Fibroblast of lung (primary cell): ENCODE results near the gene MRPS2. TPM values are rescaled to one million over a fixed set of nuclear protein-coding genes. Genes with fewer than 3 reads are reported as not detected.
"Not testable (repeated sequence)": the region's sequence is repeated elsewhere in the genome, so short reads cannot be mapped to it uniquely, and the experiment has no call there.

ENCODE experiments used
- DNase-seq, 2 donors: peaks; one replicate each; pipeline versions ENCODE4 v3.0.0 to v3.0.0-alpha.2; 2010; ENCODE audit warnings: low read depth in 2 of 2
- H2AFZ ChIP-seq: 2 replicates; pipeline ENCODE4 v1.5.1; 2012; ENCODE audit warnings: low read length, control low read depth, inconsistent platforms
- H3K27ac ChIP-seq: 2 replicates; pipeline ENCODE4 v1.5.1; 2011; ENCODE audit warnings: low read length, control low read depth; ENCODE audit not compliant: insufficient read depth
- H3K27me3 ChIP-seq: 2 replicates; pipeline ENCODE4 v1.5.1; 2011; ENCODE audit warnings: mild to moderate bottlenecking, low read length; ENCODE audit not compliant: control insufficient read depth, insufficient read depth
- H3K36me3 ChIP-seq: 2 replicates; pipeline ENCODE4 v1.5.1; 2011; ENCODE audit warnings: low read length; ENCODE audit not compliant: control insufficient read depth, insufficient read depth
- H3K4me1 ChIP-seq: 2 replicates; pipeline ENCODE4 v1.5.1; 2011; ENCODE audit warnings: low read length; ENCODE audit not compliant: control insufficient read depth, insufficient read depth; ENCODE audit errors: extremely low read depth
- H3K4me2 ChIP-seq: 2 replicates; pipeline ENCODE4 v1.5.1; 2011; ENCODE audit warnings: low read length, control low read depth; ENCODE audit not compliant: insufficient read depth; ENCODE audit errors: extremely low read depth
- H3K4me3 ChIP-seq, 4 experiments: fragments of 200-600 bp in 1 of 4; sonication (generic) in 1 of 4; replicated peaks in 1 of 4; 2 replicates each; pipeline ENCODE4 v1.5.1; 2011 to 2016; ENCODE audit warnings: low read length in 4 of 4, low read depth in 3 of 4, mild to moderate bottlenecking in 3 of 4, control low read depth in 2 of 4, inconsistent platforms in 1 of 4, mixed read lengths in 1 of 4; ENCODE audit not compliant: insufficient read depth in 1 of 4; ENCODE audit errors: control extremely low read depth in 1 of 4
- H3K79me2 ChIP-seq: 2 replicates; pipeline ENCODE4 v1.5.1; 2012; ENCODE audit warnings: mild to moderate bottlenecking, low read length, inconsistent platforms; ENCODE audit not compliant: control insufficient read depth, insufficient read depth
- H3K9ac ChIP-seq: 2 replicates; pipeline ENCODE4 v1.5.1; 2011; ENCODE audit warnings: mild to moderate bottlenecking, low read length, control low read depth; ENCODE audit not compliant: insufficient read depth
- H3K9me3 ChIP-seq: 2 replicates; pipeline ENCODE4 v1.5.1; 2012; ENCODE audit warnings: low read depth, low read length; ENCODE audit not compliant: control insufficient read depth, insufficient read depth
- H4K20me1 ChIP-seq: 2 replicates; pipeline ENCODE4 v1.5.1; 2011; ENCODE audit warnings: low read length; ENCODE audit not compliant: control insufficient read depth, insufficient read depth; ENCODE audit errors: extremely low read depth
- CTCF ChIP-seq, 2 donors: IDR thresholded peaks in 1 of 2; conservative IDR thresholded peaks in 1 of 2; 1 replicate in 1 of 2; 2 replicates in 1 of 2; pipeline ENCODE4 v1.5.1; 2011 to 2012; ENCODE audit warnings: low read length in 2 of 2, control low read depth in 1 of 2, inconsistent platforms in 1 of 2, low read depth in 1 of 2, mild to moderate bottlenecking in 1 of 2
- EZH2 ChIP-seq: IDR thresholded peaks from 2 replicates; pipeline ENCODE4 v1.5.1; 2012; ENCODE audit warnings: low read length, control low read depth, mild to moderate bottlenecking; ENCODE audit errors: missing control alignments
- polyA plus RNA-seq, 2 donors: library from polyadenylated mRNA; depleted of rRNA in 1 of 2; stranded (reverse) in 1 of 2; unstranded in 1 of 2; fragments of >200 nt; gene quantifications; 2 replicates each; pipeline ENCODE4 v1.2.1, GENCODE V29; 2011 to 2012; ENCODE audit warnings: missing spikeins in 1 of 2
- total RNA-seq: library from RNA; depleted of rRNA; stranded (reverse); fragments of >200 nt; gene quantifications from 2 replicates; pipeline ENCODE4 v1.2.1, GENCODE V29; 2014

The MRPS2 gene
- total and polyA plus RNA-seq, 2 donors (not counting 1 experiment from before 2014, with no cell fraction given): 10.4 to 43.6 TPM

DNA sequence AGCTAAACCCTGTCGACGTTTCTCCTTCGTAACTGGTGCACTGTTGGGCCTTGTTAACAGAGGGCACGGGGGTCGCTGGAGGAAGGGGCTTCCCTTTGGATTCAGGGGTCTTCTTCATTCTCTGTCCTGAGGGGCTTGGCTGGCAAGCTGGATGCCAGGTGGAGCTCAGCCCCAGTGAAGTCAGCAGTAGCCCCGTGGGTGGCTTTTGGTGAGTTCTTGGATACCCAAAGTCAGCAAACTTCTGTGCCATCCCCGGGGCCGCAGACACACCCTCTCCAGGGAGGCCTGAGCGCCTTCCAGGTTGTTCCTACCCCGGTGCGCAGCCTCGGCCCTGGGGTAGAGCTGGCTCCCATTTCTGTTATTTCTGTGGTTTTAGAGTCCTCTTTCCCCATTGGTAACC is 33.2 kb downstream of the MRPS2 start:
- no peaks in the 10 kb centered on the region for H3K36me3 ChIP-seq
- DNase-seq: no peak

DNA sequence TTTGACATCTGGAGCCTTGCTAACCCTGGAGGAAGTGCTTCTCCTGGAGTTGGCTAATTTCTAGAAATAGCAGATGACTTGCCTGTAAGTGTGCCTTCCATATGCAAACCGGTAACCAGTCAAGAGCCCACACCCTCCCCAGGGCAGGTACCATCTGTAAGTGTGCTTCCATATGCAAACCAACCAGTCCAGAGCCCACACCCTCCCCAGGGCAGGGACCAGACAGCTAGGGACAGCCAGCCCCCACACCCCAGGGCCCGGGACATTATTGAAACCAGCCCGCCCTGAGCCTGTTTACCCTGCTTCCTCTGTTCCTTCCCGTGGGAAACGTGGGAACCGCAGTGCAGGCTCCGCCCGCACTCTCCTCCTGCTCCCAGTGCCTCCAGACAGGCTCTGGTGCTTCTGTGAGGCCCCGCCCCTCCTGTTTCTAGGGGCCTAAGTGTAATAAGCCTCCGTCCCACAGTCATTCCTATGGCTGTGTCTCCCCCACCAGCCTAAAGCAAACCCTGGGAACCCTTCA is 33.8 kb downstream of the MRPS2 start:
- H2AFZ ChIP-seq, H3K79me2 ChIP-seq, H3K4me3 ChIP-seq, H3K9ac ChIP-seq, H3K27me3 ChIP-seq, H3K4me1 ChIP-seq, H3K36me3 ChIP-seq, DNase-seq, H4K20me1 ChIP-seq, H3K27ac ChIP-seq, H3K4me2 ChIP-seq, H3K9me3 ChIP-seq: not testable (repeated sequence)

More for the DNA sequence above, 33.2 kb downstream of the MRPS2 start:
- H2AFZ ChIP-seq: no peak overlapping the region
- H3K4me3 ChIP-seq: no peak overlapping the region
- H3K4me1 ChIP-seq: no peaks in the 10 kb centered on the region
- H3K27ac ChIP-seq: no peak overlapping the region
- no peaks in the 10 kb centered on the region for H3K9me3 ChIP-seq
- H3K4me2 ChIP-seq: no peak overlapping the region
- TF ChIP-seq EZH2 (no peak), CTCF (conservative IDR thresholded peaks at IDR 0.05 in 1 of 2, IDR thresholded peaks at IDR 0.05 in 1 of 2; ENCODE audit: low read depth in 1 of 2, low read length in 2 of 2) (no peak)
- no peaks in the 10 kb centered on the region for H3K79me2 ChIP-seq
- no peak overlapping the region for H3K9ac ChIP-seq
- H4K20me1 ChIP-seq: no peaks in the 10 kb centered on the region
- no peaks in the 10 kb centered on the region for H3K27me3 ChIP-seq

DNA sequence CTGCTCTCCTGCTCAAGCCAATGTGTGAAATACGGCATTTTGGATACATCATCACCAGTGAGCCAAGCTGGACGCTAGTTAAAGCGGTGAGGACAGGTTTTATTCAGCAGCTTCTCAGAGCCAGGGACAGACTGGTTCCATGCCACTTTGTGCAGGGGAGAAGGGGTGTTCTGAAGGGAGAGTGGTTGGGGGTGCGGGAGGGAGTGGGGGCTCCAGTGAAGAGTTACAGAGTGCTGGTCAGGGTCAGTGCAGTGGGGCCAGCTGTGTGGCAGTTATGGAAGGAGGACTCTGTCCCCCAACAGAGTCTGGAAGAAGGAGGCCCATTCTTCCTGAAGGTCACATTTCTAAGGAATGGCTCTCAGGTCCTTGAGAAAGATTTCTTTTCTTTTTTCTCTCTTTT is 34.3 kb downstream of the MRPS2 start:
- not testable (repeated sequence) for DNase-seq, H2AFZ ChIP-seq, H3K4me3 ChIP-seq, H3K4me1 ChIP-seq, H3K27me3 ChIP-seq, H3K79me2 ChIP-seq, H3K9ac ChIP-seq, H3K27ac ChIP-seq, H4K20me1 ChIP-seq, H3K4me2 ChIP-seq, H3K9me3 ChIP-seq, H3K36me3 ChIP-seq

DNA sequence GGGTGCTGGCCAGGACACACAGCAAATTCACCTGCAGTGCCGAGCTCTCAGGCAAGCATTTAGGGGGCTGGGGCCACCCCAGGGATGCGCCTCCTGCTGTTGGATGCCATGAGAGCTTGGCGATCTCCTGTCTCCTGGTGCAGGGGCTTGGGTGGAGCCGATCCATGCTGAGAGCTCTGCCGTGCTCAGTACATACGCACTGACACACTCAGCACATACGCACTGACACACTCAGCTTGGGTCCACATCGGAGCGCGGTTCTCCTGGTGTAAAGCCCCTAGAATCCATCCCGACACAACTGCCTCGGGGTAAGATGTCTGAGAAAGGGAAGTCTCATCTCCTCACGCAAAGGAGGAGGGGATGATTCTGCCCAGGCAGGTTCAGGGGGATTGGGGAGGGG is 35.1 kb downstream of the MRPS2 start:
- not testable (repeated sequence) for H3K36me3 ChIP-seq, H3K4me2 ChIP-seq, H3K9ac ChIP-seq, H3K27ac ChIP-seq, H3K4me1 ChIP-seq, H3K27me3 ChIP-seq, H3K9me3 ChIP-seq, H4K20me1 ChIP-seq, H2AFZ ChIP-seq, DNase-seq, H3K4me3 ChIP-seq, H3K79me2 ChIP-seq
